Lower leg skin (tissue), 3 donors: ENCODE results near the gene SCAF1.

Experiments
- CTCF ChIP-seq, 3 donors: fragments of 450-650 bp; IDR thresholded peaks; one replicate each; pipeline ENCODE4 v1.5.1; 2016; ENCODE audit warnings: antibody characterized with exemption in 3 of 3, mild to moderate bottlenecking in 3 of 3, moderate library complexity in 2 of 3
- POLR2A ChIP-seq, 2 donors: fragments of 450-650 bp; IDR thresholded peaks; one replicate each; pipeline ENCODE4 v1.6.1; 2016 to 2017; ENCODE audit warnings: antibody characterized with exemption in 2 of 2, mild to moderate bottlenecking in 1 of 2, moderate library complexity in 1 of 2

GRCh38 chr19:49646586-49646985, 4.6 kb downstream of the SCAF1 start:
- TF ChIP-seq POLR2A (IDR thresholded peaks at IDR 0.05) (no peak), CTCF (IDR thresholded peaks at IDR 0.05) (no peak)
